A673 (cell line): ENCODE results near the gene PA2G4. TPM values are rescaled to one million over a fixed set of nuclear protein-coding genes. Genes with fewer than 3 reads are reported as not detected.

ENCODE experiments used
- BruUV-seq: library from RNA; stranded (reverse); fragments of 400-500 nt; replicated peaks from 2 replicates; lab custom pipeline; 2021; lab: Mats Ljungman, UMichigan
- CTCF ChIA-PET: fragments of 300-600 bp; sonication (Branson Sonifier 250); formaldehyde crosslinking; loops from one replicate; lab custom pipeline; 2022; ENCODE audit warnings: antibody characterized with exemption; lab: Charles Lee
- POLR2A ChIA-PET: fragments of 300-600 bp; sonication (Branson Sonifier 250); formaldehyde crosslinking; loops from one replicate; lab custom pipeline; 2022; ENCODE audit warnings: antibody characterized with exemption; ENCODE audit not compliant: low non-redundant PET; lab: Charles Lee
- DNase-seq: peaks from one replicate; pipeline ENCODE4 v3.0.0-alpha.2; 2015; ENCODE audit warnings: low spot score
- H3K27ac ChIP-seq: fragments of 200-600 bp; sonication (generic); 2 replicates; pipeline ENCODE4 v1.5.1; 2016; ENCODE audit warnings: mixed run types, low read depth, mild to moderate bottlenecking, mixed read lengths, antibody characterized with exemption, low read length; ENCODE audit not compliant: poor library complexity, severe bottlenecking
- H3K27me3 ChIP-seq: fragments of 200-600 bp; sonication (generic); replicated peaks from 2 replicates; pipeline ENCODE4 v1.6.1; 2017; ENCODE audit warnings: mixed run types, low read depth, mild to moderate bottlenecking, mixed read lengths, antibody characterized with exemption, low read length; ENCODE audit not compliant: insufficient read depth, poor library complexity
- H3K36me3 ChIP-seq: fragments of 200-600 bp; sonication (generic); 2 replicates; pipeline ENCODE4 v1.6.1; 2016; ENCODE audit warnings: mixed run types, mild to moderate bottlenecking, mixed read lengths, antibody characterized with exemption, low read length; ENCODE audit not compliant: insufficient read depth, poor library complexity, severe bottlenecking
- H3K4me1 ChIP-seq: fragments of 200-600 bp; sonication (generic); 2 replicates; pipeline ENCODE4 v1.6.1; 2017; ENCODE audit warnings: mixed run types, mild to moderate bottlenecking, mixed read lengths, antibody characterized with exemption, low read length; ENCODE audit not compliant: insufficient read depth, poor library complexity, severe bottlenecking
- H3K4me3 ChIP-seq: fragments of 200-600 bp; sonication (generic); 2 replicates; pipeline ENCODE4 v1.5.1; 2016; ENCODE audit warnings: low read depth, mixed run types, mild to moderate bottlenecking, mixed read lengths, low read length; ENCODE audit not compliant: poor library complexity, severe bottlenecking
- H3K9me3 ChIP-seq: fragments of 200-600 bp; sonication (generic); 2 replicates; pipeline ENCODE4 v1.6.1; 2016; ENCODE audit warnings: mixed run types, low read depth, mild to moderate bottlenecking, mixed read lengths, antibody characterized with exemption, low read length; ENCODE audit not compliant: poor library complexity, severe bottlenecking
- CTCF ChIP-seq: fragments of 300-800, 200-600 bp; sonication (generic); conservative IDR thresholded peaks from 2 replicates; pipeline ENCODE4 v1.5.1; 2017; ENCODE audit warnings: low read depth, mild to moderate bottlenecking, antibody characterized with exemption, low read length, moderate library complexity, mixed read lengths
- EZH2 ChIP-seq: fragments of 200-600 bp; sonication (generic); IDR thresholded peaks from 2 replicates; pipeline ENCODE4 v1.6.1; 2017; ENCODE audit warnings: borderline replicate concordance, low read depth, mild to moderate bottlenecking, mixed read lengths, antibody characterized with exemption, low read length; ENCODE audit not compliant: poor library complexity, severe bottlenecking
- intact Hi-C: fragments of 100-400 bp; cut with micrococcal nuclease; formaldehyde crosslinking; loops from one replicate; pipeline ENCODE4 v1.10.0; 2022; ENCODE audit not compliant: unreplicated experiment
- total RNA-seq: library from RNA; stranded (reverse); gene quantifications from 2 replicates; pipeline ENCODE4 v1.2.3, GENCODE V29; 2021

Gene PA2G4
- total RNA-seq, 1 experiment from 2014 or later = 327 TPM

DNA sequence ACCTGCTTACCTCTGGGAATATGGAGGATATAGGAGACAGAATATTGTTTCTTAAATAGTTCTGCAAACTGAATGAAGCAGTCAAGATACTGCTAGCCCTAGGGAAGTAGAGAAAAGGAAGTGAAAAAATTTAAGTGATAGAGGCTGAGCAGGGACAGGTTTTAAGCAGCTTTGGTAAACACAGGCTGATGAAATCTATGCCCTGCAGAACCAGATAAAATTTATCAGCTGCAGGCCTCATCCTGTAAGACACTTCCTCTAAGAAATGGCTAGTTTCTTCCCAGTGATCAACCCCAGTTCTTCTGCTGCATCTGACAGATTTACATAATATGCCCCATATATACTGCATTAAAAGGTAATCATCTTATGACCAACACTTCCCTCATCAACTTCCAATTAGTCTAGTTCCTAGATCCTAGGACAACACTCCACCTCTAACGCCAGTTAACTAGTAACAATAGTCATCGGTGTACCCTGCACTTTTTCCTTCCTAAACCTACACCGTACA lies 22.4 kb downstream of the PA2G4 start:
- TF ChIP-seq CTCF (no peak), EZH2 (no peak)
- H3K4me1 ChIP-seq = peaks cover 21% of the 10 kb centered on the region
- CTCF ChIA-PET = interaction anchor here (0.6 to 1.3 kb wide), 3 partner anchors 22 to 63 kb away, joined by 3 to 4 read pairs (median 3); partner anchors contain the start of gene SMARCC2
- peaks cover 18% of the 10 kb centered on the region for H3K36me3 ChIP-seq
- H3K27ac ChIP-seq = peak overlapping the region; percentile 76
- intact Hi-C loops = loop anchor here (2.0 kb wide), 1 partner anchor 62 kb away; the partner anchor contains the start of gene SMARCC2
- DNase-seq = no peak
- no peak overlapping the region for H3K4me3 ChIP-seq
- H3K27me3 ChIP-seq = no peaks in the 10 kb centered on the region
- no peaks in the 10 kb centered on the region for H3K9me3 ChIP-seq
- POLR2A ChIA-PET = no interaction called here
- BruUV-seq = no TSS peak

DNA sequence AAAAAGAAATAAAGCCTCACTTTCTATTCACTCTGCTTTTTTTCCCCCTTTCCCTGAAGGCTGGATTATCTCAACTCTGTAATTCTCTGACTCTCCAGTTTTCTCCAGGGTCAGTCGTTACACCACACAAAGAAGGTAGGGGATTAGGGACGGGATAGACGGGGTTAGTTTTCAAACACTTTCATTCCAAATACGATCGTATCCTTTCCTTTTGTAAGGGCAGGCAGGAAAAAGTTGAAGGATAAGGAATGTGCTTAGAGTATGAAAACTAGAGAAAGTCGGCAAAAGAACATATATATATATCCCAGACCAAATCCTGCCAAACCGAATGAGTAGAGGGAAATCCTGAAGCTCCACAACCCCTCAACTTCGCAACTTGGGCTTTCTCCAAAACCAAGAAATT lies 23.1 kb downstream of the PA2G4 start:
- intact Hi-C loops = loop anchor here (2.0 kb wide), 1 partner anchor 61 kb away; the partner anchor contains the start of gene SMARCC2
- H3K27ac ChIP-seq = peak overlapping the region; percentile 76
- H3K27me3 ChIP-seq = no peaks in the 10 kb centered on the region
- POLR2A ChIA-PET = interaction anchor here (0.5 to 0.7 kb wide), 3 partner anchors 25 to 374 kb away, joined by 3 to 6 read pairs (median 3); partner anchors contain the start of gene MYL6B
- CTCF ChIA-PET = interaction anchor here (0.7 to 1.7 kb wide), 4 partner anchors 8 to 337 kb away, joined by 3 to 15 read pairs (median 8); partner anchors contain the start of genes SMARCC2 and ZC3H10
- no peak for DNase-seq
- peaks cover 21% of the 10 kb centered on the region for H3K4me1 ChIP-seq
- H3K9me3 ChIP-seq = no peaks in the 10 kb centered on the region
- TF ChIP-seq CTCF (no peak), EZH2 (no peak)
- TSS peak; percentile 99 for BruUV-seq
- peaks cover 22% of the 10 kb centered on the region for H3K36me3 ChIP-seq
- peak overlapping the region; percentile 72 for H3K4me3 ChIP-seq

GRCh38 chr12:56127888-56128669 lies 23.7 kb downstream of the PA2G4 start, which contains the start of gene ESYT1:
Gene ESYT1, plus strand, starts transcription at chr12:56128267. Its CDS starts 53 bp downstream, at chr12:56128320.
- POLR2A ChIA-PET = interaction anchor here (0.5 to 0.7 kb wide), 3 partner anchors 24 to 373 kb away, joined by 3 to 6 read pairs (median 3); partner anchors contain the start of gene MYL6B
- Histone ChIP-seq H3K27me3 (no peaks in the 10 kb centered on the region), H3K27ac (peak within 1 kb of the TSS; percentile 76), H3K36me3 (peaks cover 24% of the 10 kb centered on the region), H3K9me3 (no peaks in the 10 kb centered on the region), H3K4me3 (peak within 1 kb of the TSS; percentile 72), H3K4me1 (peaks cover 21% of the 10 kb centered on the region)
- CTCF ChIA-PET = interaction anchor here (0.7 to 1.7 kb wide), 4 partner anchors 8 to 336 kb away, joined by 3 to 15 read pairs (median 8); partner anchors contain the start of genes SMARCC2 and ZC3H10
- TSS peak; percentile 45 for BruUV-seq
- TF ChIP-seq EZH2 (no peak), CTCF (no peak)
- DNase-seq = peak; percentile 100
- intact Hi-C loops = loop anchor here (2.0 kb wide), 2 partner anchors 29 to 61 kb away; partner anchors contain the start of gene SMARCC2
